Tibial nerve (tissue), 4 donors: ENCODE measurements around the gene ALK. TPM values are rescaled to one million over a fixed set of nuclear protein-coding genes. Genes with fewer than 3 reads are reported as not detected.

ENCODE experiments used
- DNase-seq, 2 donors: peaks; one replicate each; pipeline ENCODE4 v3.0.0-alpha.2; 2019; ENCODE audit warnings: low spot score in 2 of 2
- H3K27ac ChIP-seq, 4 donors: fragments of 200-600 bp; sonication (generic) in 3 of 4; one replicate each; pipeline ENCODE4 v1.5.1; 2017 to 2019; ENCODE audit warnings: mild to moderate bottlenecking in 1 of 4
- H3K27me3 ChIP-seq, 2 donors: fragments of 200-600 bp; sonication (generic) in 1 of 2; one replicate each; pipeline versions ENCODE4 v1.5.1 to v1.6.0; 2017 to 2019
- H3K36me3 ChIP-seq, 3 donors: fragments of 200-600 bp; sonication (generic); one replicate each; pipeline ENCODE4 v1.5.1; 2018 to 2019
- H3K4me1 ChIP-seq, 4 donors: fragments of 200-600 bp; sonication (generic) in 3 of 4; one replicate each; pipeline ENCODE4 v1.5.1; 2017 to 2019
- H3K4me3 ChIP-seq, 4 donors: fragments of 200-600 bp; sonication (generic) in 3 of 4; one replicate each; pipeline ENCODE4 v1.5.1; 2017 to 2019; ENCODE audit warnings: mild to moderate bottlenecking in 1 of 4, moderate library complexity in 1 of 4
- H3K9me3 ChIP-seq, 4 donors: fragments of 200-600 bp; sonication (generic) in 3 of 4; one replicate each; pipeline ENCODE4 v1.5.1; 2017 to 2019
- CTCF ChIP-seq, 5 experiments: fragments of 200-600 bp in 3 of 5; fragments of 450-650 bp in 2 of 5; sonication (generic) in 3 of 5; IDR thresholded peaks; one replicate each; pipeline ENCODE4 v1.5.1; 2016 to 2019; ENCODE audit warnings: antibody characterized with exemption in 5 of 5, mild to moderate bottlenecking in 3 of 5, moderate library complexity in 2 of 5
- EP300 ChIP-seq, 2 donors: sonication (generic); formaldehyde crosslinking; IDR thresholded peaks; one replicate each; pipeline ENCODE4 v1.6.1; 2017; ENCODE audit warnings: antibody characterized with exemption in 2 of 2, mild to moderate bottlenecking in 1 of 2
- POLR2A ChIP-seq, 2 donors: fragments of 450-650 bp; IDR thresholded peaks; one replicate each; pipeline ENCODE4 v1.6.1; 2017; ENCODE audit warnings: antibody characterized with exemption in 2 of 2, mild to moderate bottlenecking in 2 of 2, moderate library complexity in 2 of 2
- WGBS, 2 donors: methylation state at CpG; one replicate each; pipeline ENCODE4 v1.1.5; 2018; 5-methylcytosine and 5-hydroxymethylcytosine counted together
- total RNA-seq, 4 donors: library from RNA; depleted of rRNA; stranded (reverse); fragments of >200 nt; gene quantifications; one replicate each; pipeline ENCODE4 v1.1.0, GENCODE V29; 2016

ALK gene
- total RNA-seq, 4 donors from 2014 or later = 0.39 to 4.8 (median 0.66) TPM

- 80 to 87% methylated on average over 1 of the region's 1 CpG for WGBS, 2 donors
- Histone ChIP-seq H3K9me3 (no peaks in the 10 kb centered on the region), H3K36me3 (peaks cover 0 to 69% (median 0%) of the 10 kb centered on the region in 3 donors), H3K27me3 (no peaks in the 10 kb centered on the region), H3K4me1 (peaks cover 0 to 5% (median 0%) of the 10 kb centered on the region in 4 donors), H3K4me3 (no peak overlapping the region), H3K27ac (no peak overlapping the region)
- no peak for DNase-seq
- no peak for TF ChIP-seq POLR2A (IDR thresholded peaks at IDR 0.05)
- no peak for TF ChIP-seq CTCF (IDR thresholded peaks at IDR 0.05)
- no peak for TF ChIP-seq EP300 (IDR thresholded peaks at IDR 0.05)
Observed at GRCh38 chr2:29162204-29162928, 759.0 kb downstream of the ALK start.

DNA sequence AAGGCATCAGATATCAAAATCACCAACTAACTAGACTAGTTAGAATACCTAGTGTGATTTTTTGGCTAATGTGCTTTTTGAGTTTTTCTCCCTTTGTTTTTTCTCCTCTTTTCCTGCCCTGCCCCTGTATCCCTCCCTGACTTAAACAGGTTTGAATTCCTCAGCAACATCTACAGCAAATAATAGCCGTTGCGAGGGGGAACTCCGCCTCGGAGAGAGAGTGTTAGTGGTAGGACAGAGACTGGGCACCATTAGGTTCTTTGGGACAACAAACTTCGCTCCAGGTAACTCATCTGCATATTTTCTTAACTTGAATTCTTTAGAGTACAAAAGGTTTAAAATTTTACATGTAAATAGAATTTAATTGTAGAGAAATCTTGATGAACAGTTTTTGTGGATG lies 761.2 kb downstream of the ALK start:
- no peak for DNase-seq
- H3K27me3 ChIP-seq = no peaks in the 10 kb centered on the region
- peaks cover 0 to 78% (median 0%) of the 10 kb centered on the region in 3 donors for H3K36me3 ChIP-seq
- peak overlapping the region in 1 of 4 donors; percentile 64 for H3K27ac ChIP-seq
- no peak for TF ChIP-seq CTCF (IDR thresholded peaks at IDR 0.05)
- no peak for TF ChIP-seq POLR2A (IDR thresholded peaks at IDR 0.05)
- TF ChIP-seq EP300 (IDR thresholded peaks at IDR 0.05) = no peak
- 80 to 90% methylated on average over 5 of the region's 5 CpGs for WGBS, 2 donors
- H3K9me3 ChIP-seq = no peaks in the 10 kb centered on the region
- H3K4me1 ChIP-seq = no peaks in the 10 kb centered on the region
- no peak overlapping the region for H3K4me3 ChIP-seq

- TF ChIP-seq EP300 (IDR thresholded peaks at IDR 0.05) (no peak), CTCF (IDR thresholded peaks at IDR 0.05) (no peak), POLR2A (IDR thresholded peaks at IDR 0.05) (no peak)
- WGBS, 2 donors = 63 to 88% methylated on average over 1 of the region's 1 CpG
- Histone ChIP-seq H3K4me3 (no peak overlapping the region), H3K27ac (peak overlapping the region in 2 of 4 donors; percentile 13 to 64), H3K27me3 (no peaks in the 10 kb centered on the region), H3K4me1 (no peaks in the 10 kb centered on the region), H3K36me3 (peaks cover 0 to 84% (median 0%) of the 10 kb centered on the region in 3 donors), H3K9me3 (no peaks in the 10 kb centered on the region)
- no peak for DNase-seq
Observed at GRCh38 chr2:29159125-29159524, 762.3 kb downstream of the ALK start.

DNA sequence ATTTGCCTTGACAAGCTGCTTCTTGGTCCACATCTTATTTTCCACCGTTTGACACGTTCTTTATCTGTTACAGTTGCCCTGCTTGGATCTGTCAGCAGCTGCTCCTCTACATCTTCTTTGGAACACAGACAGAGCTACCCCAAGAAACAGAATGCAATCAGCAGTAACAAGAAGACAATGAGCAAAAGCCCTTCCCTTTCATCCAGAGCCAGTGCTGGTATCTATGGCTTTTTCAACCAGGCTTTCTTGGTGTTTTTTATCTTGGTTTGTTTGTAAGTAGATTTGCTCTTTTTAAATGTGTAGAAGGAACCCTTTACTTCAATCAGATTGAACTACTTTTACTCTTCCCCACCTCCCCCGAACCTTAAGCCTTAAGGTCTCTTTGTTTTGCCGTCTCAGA lies 764.3 kb downstream of the ALK start:
- no peaks in the 10 kb centered on the region for H3K27me3 ChIP-seq
- no peaks in the 10 kb centered on the region for H3K9me3 ChIP-seq
- no peak overlapping the region for H3K4me3 ChIP-seq
- DNase-seq = no peak
- WGBS, 2 donors = 72 to 73% methylated on average over 4 of the region's 4 CpGs
- no peak for TF ChIP-seq POLR2A (IDR thresholded peaks at IDR 0.05)
- no peak for TF ChIP-seq CTCF (IDR thresholded peaks at IDR 0.05)
- no peak for TF ChIP-seq EP300 (IDR thresholded peaks at IDR 0.05)
- peak overlapping the region in 1 of 4 donors; percentile 29 for H3K27ac ChIP-seq
- H3K4me1 ChIP-seq = no peaks in the 10 kb centered on the region
- H3K36me3 ChIP-seq = peaks cover 5 to 91% (median 7%) of the 10 kb centered on the region in 3 donors

DNA sequence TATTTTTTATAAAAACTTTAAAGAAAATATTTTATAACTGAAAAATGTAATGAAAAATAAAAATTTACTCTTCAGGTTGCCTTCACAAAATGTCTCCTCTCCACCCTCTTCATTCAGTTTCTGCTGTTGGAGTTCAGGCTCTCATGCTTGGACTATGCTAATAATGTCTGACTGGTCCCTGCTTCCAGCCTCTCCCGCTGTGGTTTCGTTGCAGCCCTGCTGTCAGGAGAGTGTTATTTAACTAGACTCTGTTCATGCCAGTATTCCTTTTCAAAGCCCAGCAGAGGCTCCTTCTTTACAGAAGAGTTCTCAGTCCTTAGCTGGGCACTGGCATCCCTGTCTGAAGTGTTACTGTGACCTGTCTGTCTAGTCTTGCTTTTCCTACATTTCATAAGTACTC lies 765.8 kb downstream of the ALK start:
- DNase-seq = no peak
- 58 to 74% methylated on average over 2 of the region's 2 CpGs for WGBS, 2 donors
- Histone ChIP-seq H3K27me3 (no peaks in the 10 kb centered on the region), H3K36me3 (peaks cover 5 to 83% (median 7%) of the 10 kb centered on the region in 3 donors), H3K27ac (no peak overlapping the region), H3K9me3 (no peaks in the 10 kb centered on the region), H3K4me3 (no peak overlapping the region), H3K4me1 (no peaks in the 10 kb centered on the region)
- TF ChIP-seq CTCF (IDR thresholded peaks at IDR 0.05) = no peak
- no peak for TF ChIP-seq POLR2A (IDR thresholded peaks at IDR 0.05)
- no peak for TF ChIP-seq EP300 (IDR thresholded peaks at IDR 0.05)
